DOHH2 (cell line): ENCODE data around the gene JAK3.

Experiments used
- EZH2phosphoT487 ChIP-seq: fragments of 200-600 bp; sonication (generic); IDR thresholded peaks from 2 replicates; pipeline ENCODE4 v1.6.1; 2017; ENCODE audit warnings: borderline replicate concordance, mild to moderate bottlenecking, antibody characterized with exemption, low read length, moderate library complexity, mixed read lengths
- TF ChIP-seq, protein P1 (sequence below): fragments of 200-600 bp; sonication (generic); IDR thresholded peaks from one replicate; pipeline ENCODE4 v1.5.1; 2014; ENCODE audit warnings: antibody characterized with exemption, mild to moderate bottlenecking, low read depth, low read length; ENCODE audit not compliant: poor library complexity, severe bottlenecking

DNA sequence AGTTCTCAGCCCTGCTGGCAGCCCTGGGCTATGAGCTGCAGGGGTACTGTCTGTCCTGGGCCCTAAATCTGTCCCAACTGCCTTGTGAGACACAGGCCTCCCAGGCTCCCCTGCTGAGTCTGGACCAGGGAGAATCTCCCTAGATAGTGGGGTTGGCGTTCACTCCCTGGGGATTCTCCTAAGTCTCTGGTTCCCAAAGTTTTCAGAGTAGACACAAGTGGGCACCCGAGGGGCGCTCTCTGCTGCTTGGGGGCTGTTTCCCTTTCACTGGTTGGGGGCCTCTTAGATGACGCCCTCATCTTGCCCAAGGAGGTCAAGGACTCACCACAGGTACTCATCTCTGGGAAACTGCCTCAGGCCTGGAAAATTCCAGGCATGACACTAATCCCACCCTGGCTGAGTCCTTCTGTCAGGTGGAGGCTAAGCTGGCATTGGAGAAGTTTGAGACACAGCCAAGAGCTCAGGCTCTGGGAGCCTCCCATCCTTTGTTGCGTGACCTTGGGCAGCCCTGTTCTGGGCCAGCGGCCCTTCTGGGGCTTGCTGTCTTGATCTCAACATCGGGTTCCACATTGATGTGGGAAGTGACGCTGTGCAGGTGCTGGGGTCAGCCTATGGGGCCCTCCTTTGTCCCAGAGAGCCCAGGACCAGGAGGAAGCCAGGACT is 15.9 kb upstream of the JAK3 start:
- TF ChIP-seq, protein P1, sequence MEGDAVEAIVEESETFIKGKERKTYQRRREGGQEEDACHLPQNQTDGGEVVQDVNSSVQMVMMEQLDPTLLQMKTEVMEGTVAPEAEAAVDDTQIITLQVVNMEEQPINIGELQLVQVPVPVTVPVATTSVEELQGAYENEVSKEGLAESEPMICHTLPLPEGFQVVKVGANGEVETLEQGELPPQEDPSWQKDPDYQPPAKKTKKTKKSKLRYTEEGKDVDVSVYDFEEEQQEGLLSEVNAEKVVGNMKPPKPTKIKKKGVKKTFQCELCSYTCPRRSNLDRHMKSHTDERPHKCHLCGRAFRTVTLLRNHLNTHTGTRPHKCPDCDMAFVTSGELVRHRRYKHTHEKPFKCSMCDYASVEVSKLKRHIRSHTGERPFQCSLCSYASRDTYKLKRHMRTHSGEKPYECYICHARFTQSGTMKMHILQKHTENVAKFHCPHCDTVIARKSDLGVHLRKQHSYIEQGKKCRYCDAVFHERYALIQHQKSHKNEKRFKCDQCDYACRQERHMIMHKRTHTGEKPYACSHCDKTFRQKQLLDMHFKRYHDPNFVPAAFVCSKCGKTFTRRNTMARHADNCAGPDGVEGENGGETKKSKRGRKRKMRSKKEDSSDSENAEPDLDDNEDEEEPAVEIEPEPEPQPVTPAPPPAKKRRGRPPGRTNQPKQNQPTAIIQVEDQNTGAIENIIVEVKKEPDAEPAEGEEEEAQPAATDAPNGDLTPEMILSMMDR: no peak
- no peak for TF ChIP-seq EZH2phosphoT487
